ENCODE results near the gene ULK4.

GRCh38 chr3:41202834-41203345, 759.0 kb downstream of the ULK4 start:
- TF ChIP-seq CTCF (IDR thresholded peaks at IDR 0.05; ENCODE audit: insufficient read depth, low read length, poor library complexity, severe bottlenecking) (peak; percentile 33), EZH2phosphoT487 (conservative IDR thresholded peaks at IDR 0.05; ENCODE audit: low read length) (no peak)

Data from SU-DHL-6 (cell line).